GM21786 (cell line): ENCODE data around the gene KLHL7.
"Not testable (repeated sequence)": the region's sequence is repeated elsewhere in the genome, so short reads cannot be mapped to it uniquely, and the experiment has no call there.

ENCODE experiments used
- ATAC-seq: cut with Tn5 transposase; IDR thresholded peaks from one replicate; pipeline ENCODE4 v1.9.1; 2021; ENCODE audit not compliant: unreplicated experiment

The KLHL7 gene

GRCh38 chr7:23168111-23168885 lies 62.7 kb downstream of the KLHL7 start:
- no peak for ATAC-seq

GRCh38 chr7:23175938-23176337 lies 70.4 kb downstream of the KLHL7 start:
- ATAC-seq = no peak

GRCh38 chr7:23181684-23182553 lies 76.3 kb downstream of the KLHL7 start, which contains the start of gene NUP42:
TSS of gene NUP42 (plus strand) at chr7:23182048. CDS start at chr7:23182086, 38 bp downstream.
- peak; percentile 98 for ATAC-seq

- ATAC-seq = no peak
These were observed 77.9 kb downstream of the KLHL7 start for GRCh38 chr7:23183279-23184012.

- no peak for ATAC-seq
These were observed 78.7 kb downstream of the KLHL7 start for GRCh38 chr7:23184291-23184690.

- ATAC-seq = no peak
These were observed 79.2 kb downstream of the KLHL7 start for GRCh38 chr7:23184709-23185359.

GRCh38 chr7:23185980-23186379 lies 80.4 kb downstream of the KLHL7 start:
- ATAC-seq = no peak

GRCh38 chr7:23191022-23191421 lies 85.4 kb downstream of the KLHL7 start:
- no peak for ATAC-seq

GRCh38 chr7:23193650-23194227 lies 88.2 kb downstream of the KLHL7 start:
- not testable (repeated sequence) for ATAC-seq

GRCh38 chr7:23196306-23196705 lies 90.7 kb downstream of the KLHL7 start:
- no peak for ATAC-seq

- ATAC-seq = not testable (repeated sequence)
These were observed 92.2 kb downstream of the KLHL7 start for GRCh38 chr7:23197745-23198144.

GRCh38 chr7:23200331-23200730 lies 94.7 kb downstream of the KLHL7 start:
- ATAC-seq = no peak

GRCh38 chr7:23204241-23204640 lies 98.7 kb downstream of the KLHL7 start:
- ATAC-seq = no peak

GRCh38 chr7:23205577-23205908 lies 100.0 kb downstream of the KLHL7 start:
- ATAC-seq = no peak

- no peak for ATAC-seq
These were observed 100.6 kb downstream of the KLHL7 start for GRCh38 chr7:23205909-23206767.

- ATAC-seq = no peak
These were observed 101.4 kb downstream of the KLHL7 start for GRCh38 chr7:23207021-23207420.

- no peak for ATAC-seq
These were observed 102.3 kb downstream of the KLHL7 start for GRCh38 chr7:23207884-23208283.

- ATAC-seq = no peak
These were observed 102.7 kb downstream of the KLHL7 start for GRCh38 chr7:23208316-23208715.

GRCh38 chr7:23210506-23210905 lies 104.9 kb downstream of the KLHL7 start:
- no peak for ATAC-seq

- no peak for ATAC-seq
These were observed 106.0 kb downstream of the KLHL7 start for GRCh38 chr7:23211589-23211988.
